DMS79 (cell line): ENCODE data around the gene RRAGD.

Experiments
- DNase-seq: peaks from one replicate; lab custom pipeline; 2025; lab: John Stamatoyannopoulos, UW

RRAGD gene, protein sequence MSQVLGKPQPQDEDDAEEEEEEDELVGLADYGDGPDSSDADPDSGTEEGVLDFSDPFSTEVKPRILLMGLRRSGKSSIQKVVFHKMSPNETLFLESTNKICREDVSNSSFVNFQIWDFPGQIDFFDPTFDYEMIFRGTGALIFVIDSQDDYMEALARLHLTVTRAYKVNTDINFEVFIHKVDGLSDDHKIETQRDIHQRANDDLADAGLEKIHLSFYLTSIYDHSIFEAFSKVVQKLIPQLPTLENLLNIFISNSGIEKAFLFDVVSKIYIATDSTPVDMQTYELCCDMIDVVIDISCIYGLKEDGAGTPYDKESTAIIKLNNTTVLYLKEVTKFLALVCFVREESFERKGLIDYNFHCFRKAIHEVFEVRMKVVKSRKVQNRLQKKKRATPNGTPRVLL

DNA sequence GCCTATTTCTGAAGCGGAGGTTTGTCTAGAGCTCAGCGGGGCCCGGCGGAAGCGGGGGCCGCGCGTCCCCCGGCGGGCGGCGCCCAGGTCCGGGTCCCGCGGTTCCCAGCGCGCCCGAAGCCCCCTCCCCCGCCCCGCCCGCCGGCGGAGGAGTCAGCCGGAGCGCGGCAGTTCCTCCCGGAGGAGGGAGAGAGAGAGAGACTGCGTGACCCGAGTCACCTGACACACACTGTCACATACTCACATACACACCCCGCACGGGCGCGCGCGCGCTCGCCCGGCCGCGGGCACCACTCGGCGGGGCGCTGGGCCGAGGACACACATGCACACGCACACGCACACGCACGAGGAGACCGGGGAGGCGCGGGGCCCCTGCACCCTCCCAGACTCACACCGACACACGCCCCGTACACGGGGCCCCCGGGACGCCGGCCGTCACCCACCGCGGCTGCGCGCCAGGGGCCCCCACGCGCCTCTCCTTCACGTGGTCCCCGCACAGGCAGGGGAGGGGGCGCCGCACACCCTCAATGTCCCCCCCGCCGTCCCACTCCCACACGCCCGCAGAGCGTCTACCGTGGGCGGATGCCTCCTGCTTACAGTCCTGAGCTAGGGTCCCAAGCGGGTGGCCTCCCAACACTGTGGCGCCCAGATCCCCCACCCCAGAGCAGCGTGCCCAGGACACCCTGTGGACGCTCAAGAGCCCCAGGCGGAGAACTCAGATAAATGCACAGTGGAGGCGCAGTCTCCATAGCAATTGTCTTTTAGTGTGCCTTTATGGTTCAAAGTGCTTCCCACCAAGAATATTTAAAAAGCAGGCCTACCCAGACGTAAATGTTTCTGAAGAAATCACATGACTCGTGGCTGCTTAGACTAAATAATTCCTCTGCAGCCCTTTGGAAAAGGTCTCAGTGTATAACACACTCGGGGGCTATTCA lies at the start of gene RRAGD:
Gene RRAGD, minus strand, starts transcription at position 203 of the 935 bp plus-strand sequence. CDS start 280 bp downstream, outside the sequence.
- peak; percentile 28 for DNase-seq

DNA sequence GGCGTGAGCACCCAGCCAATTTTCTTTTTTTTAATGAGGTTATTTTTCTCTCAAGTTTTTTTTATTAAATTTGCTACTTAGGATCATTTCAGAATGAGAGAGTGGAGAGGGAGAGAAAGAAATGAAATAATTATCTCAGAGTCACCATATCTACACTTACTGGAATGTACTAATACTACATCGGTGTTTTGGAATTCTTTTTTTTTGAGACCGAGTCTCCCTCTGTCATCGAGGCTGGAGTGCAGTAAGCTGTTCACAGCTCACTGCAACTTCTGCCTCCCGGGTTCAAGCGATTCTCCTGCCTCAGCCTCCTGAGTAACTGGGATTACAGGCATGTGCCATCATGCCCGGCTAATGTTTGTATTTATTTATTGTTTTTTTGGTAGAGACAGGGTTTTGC lies 48.6 kb upstream of the RRAGD start:
- DNase-seq: no peak

DNA sequence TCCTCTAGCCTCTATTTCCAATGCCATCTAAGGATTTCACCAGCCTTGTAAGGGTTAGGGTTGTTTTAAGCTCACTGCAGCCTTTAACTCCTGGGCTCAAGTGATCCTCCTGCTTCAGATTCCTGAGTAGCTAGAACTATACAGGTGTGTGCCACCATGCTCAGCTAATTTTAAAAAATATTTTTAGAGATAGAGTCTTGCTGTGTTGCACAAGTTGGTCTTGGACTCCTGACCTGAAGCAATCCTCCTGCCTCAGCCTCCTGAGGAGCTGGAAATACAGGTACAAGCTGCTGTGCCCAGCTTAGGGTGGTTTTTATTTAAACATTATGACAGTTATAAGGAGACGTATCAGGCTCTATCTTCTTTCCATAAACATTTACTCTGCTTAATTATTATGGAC lies 47.4 kb upstream of the RRAGD start:
- no peak for DNase-seq

DNA sequence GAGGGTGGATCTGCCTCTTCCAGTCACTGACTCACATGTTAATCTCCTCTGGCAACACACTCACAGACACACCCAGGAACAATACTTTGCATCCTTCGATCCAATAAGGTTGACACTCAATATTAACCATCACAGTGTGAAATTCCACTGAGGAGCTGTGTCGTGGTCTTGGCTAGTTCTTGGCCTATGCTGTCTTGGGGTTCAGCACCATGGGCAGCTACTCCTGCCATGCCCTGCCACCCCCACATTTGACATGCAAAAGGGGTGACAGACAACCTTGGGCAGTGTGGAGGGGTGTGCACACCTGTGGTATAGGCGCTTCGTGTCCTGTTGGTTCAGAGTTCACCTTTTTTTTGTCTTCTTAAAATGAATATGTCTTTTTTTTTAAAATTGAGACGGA lies 46.6 kb upstream of the RRAGD start:
- DNase-seq: no peak

DNA sequence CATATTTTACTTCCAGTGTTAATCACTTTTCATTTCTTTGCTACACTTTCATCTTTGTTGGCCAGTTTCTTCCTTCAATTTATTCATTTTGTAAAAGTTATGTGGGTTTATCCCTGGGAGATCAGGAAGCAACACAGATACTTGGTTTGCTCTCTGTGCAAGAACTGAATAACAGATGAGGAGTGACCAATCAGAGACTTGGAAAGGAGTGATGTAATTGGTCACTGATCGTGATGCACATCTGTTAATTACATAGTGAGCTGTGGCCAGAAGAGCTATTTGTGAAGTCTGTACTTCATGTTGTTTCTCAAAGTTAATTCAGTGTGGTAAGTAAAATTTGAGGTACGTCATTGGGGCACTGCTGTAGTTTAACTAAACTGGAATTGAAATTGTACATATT lies 42.2 kb upstream of the RRAGD start:
- no peak for DNase-seq

DNA sequence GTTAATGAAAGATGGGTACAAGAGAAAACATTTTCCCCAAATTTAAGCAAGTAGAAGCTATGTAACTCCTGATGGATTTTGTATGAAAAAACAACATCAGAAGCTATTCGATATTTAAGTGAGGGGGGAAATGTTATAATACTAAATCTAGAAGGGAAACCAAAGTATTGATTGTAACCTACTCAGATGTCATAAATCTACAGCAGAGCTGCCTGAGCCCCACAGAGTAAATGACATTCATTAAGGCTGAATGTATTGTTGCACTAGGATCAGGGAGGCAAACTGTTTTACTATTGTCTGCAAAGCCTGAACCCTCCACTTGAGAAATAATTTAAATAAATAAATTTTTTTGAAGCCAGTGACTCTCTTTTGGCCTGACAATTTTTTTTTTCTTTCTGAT lies 40.2 kb upstream of the RRAGD start:
- DNase-seq: no peak

DNA sequence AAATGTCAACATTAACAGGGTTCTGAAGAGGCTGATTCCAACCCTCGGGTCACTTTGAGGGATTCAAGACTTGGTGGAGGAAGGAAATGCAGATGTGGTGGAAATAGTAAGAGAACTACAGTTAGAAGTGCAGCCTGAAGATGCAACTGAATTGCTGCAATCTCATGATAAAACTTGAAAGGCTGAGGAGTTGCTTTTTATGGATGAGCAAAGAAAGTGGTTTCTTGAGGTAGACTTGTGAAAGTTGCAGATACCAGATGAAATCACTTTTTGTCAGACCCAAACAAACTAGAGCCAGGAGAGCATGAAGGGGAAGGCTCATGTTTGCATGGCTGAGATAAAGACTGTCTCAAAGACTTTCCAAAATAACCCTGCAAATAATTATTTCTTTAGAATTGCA lies 37.1 kb upstream of the RRAGD start:
- DNase-seq: no peak

DNA sequence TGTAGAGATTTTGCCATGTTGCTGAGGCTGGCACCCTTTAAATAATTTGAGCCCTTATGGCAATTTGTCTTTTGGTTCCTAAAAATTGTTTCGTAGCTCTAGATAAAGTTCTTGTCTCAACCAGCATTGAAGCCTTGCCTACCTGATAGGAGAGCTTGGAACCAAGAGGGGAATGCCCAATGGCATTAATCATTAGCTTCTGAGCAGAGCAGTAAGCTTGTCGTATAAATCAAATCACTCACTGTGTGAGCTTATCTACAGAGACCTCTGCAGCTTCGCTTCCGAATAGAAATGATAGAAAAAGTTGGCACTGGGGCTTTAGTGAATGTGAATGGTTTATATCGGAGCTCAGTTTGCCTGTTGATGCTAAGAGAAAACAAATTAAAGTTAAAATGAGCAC lies 31.6 kb upstream of the RRAGD start:
- no peak for DNase-seq

DNA sequence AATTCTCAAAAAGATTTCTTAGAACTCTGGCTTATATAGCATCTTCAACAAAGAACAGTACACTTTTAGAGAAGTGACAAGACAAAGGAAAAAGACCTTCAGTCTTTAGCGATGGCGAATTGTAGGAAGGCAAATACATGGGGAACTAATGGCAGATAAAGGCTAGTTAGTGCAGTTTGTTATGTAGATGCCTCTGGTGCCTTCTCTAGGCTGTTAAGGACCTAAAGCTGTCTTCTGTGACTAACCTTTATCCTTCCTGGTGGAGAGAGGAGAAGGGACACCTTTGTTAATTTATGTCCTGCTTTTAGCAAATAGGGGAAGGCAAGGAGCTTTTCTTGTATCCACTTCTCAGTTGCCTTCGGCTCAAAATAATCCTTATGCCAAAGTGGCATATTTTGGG lies 28.1 kb upstream of the RRAGD start:
- no peak for DNase-seq

DNA sequence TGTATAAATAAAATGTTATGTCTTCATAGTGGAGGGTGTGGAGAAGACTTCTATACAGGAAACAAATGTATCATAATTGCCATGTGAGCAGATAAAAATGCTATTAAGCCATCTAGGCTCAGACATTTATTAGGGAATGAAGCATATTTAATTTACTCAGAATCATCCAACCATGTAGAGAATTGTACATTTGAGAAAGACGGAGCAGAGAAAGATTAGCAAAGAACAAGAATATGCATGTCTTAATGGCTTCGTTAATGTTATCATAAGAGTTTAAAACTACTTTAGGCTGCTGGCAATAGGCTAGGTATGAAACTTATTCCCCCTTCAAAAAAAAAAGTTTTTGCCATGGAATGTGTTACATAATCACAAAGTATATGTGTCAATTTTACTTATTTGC lies 26.9 kb upstream of the RRAGD start:
- no peak for DNase-seq

DNA sequence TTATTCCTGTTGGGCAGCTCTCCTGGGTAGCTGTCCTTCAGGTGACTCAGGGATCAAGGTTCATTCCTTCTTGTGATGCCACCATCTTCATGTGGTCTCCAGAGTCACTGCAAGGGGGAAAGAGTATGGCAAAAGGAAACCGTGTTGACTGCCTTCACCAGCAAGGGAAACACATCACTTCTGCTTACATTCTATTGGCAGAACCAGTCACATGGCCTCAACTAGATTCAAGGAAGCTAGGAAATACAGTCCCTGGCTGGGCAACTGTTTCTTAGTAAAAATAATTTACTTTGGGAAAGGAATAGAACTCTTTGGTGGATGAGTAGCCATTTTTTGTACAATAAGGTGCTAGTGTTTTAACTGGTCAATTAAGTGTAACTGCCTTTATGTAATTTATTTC lies 26.2 kb upstream of the RRAGD start:
- no peak for DNase-seq

DNA sequence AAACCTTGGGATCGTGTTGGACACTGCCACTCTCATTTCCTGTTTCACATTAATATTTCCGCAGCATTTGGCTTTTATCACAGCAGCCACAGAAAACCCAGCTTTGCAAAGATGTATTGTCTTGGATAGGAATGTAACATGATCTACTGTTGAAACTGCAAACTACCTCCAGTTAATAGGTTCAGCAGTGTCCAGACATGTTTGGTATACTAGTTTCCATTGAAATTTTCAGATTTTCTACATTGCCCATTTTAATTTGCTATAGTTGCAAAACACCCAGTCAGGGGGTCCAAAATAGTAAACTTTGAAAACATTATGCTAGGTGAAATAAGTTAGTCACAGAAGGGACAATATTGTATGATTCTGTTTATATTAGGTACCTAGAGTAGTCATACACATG lies 24.2 kb upstream of the RRAGD start:
- DNase-seq: no peak

DNA sequence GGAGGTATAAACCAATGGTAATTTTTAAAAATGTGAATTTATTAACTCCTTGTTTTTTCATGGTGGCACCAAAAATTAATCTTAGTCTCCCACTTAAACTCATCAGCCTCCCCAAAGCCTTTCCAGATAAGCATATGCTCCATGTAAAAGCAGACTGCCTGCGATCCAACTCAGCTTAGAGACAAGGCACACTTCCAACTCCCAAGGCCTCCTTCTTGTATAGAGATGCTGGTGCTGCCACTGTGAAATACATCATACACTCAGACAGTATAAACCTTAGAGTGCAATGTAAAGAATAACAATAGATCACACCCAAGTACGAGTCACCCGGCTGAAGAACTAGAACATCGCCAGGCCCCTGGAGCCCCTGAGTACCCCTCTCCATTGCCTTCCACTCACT lies 22.9 kb upstream of the RRAGD start:
- DNase-seq: no peak

DNA sequence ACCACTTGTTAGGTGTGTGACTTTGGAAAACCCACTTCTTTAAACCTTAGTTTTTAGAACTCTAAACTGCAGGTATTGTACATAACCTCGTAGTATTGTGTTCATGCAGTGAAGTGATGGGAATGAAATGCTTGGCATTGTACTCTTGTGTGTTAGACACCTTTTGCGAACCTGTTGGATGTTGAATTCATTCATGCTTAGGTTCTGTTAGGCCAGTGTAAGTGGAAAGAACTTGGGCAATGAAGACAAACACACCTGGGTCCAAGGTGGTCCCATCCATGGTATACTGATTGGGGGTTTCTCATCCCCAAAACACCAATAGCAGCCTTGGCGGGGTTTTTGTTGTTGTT lies 22.1 kb upstream of the RRAGD start:
- no peak for DNase-seq

DNA sequence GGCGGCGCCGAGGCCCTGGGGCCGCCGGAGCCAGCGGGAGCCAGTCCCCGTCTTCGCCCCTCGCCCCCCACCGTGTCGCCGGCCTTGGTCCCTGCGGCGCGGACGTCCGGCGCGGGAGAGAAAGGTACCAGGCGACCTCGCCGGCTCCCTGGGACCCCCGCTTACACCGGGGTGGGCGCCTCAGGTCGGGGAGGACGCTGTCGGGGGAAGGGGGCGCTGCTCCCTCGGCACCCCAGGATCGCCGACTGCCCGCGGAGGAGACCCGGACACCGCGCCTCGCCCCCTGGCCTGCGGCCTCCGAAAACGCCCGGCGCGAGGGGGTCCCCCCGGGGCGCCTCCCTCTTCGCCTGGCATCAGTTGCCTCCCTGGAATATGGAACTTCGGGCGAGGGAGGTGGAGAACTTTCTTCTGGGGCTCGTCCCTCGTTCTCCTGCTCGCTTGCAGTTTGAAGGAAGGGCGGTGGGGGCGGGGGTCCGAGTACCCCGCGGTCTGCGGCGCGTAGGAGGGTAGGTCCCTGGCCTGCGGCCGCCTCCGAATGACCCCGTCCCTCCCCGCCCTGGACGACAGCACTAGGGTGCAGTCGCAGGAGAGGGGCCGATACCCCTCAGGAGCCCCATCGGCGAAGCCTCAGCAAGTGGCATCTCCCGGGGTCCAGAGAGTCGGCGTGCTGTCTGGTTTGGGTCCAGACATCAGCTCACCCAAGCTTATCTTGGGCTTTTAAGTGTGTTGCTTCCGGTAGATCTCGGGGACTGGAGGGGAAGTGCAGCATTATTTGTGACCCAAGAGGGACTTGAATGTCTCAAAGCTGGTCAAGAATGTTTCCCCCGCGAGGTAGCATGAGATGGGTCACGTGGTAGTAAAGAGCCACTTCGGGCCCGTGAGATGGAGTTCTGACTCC lies 21.4 kb upstream of the RRAGD start:
- DNase-seq: peak; percentile 72

DNA sequence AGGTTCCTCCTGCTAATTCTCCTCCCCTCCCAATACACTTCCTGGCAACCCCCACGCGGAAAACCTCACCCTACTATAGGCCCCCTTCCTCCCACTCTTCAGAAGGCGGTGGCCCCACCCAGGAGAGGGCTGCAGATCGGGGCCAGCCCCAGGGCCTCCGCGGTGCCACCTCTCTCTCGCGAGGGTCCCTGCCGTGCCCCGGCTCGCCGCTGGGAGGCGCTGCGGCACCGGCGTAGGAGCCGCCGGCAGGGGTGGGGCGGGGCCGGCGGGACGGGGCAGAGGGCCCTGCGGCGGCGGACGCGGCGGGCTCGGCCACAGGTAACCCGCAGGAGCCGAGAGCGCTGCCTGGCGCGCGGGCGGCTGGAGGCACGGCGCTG lies 20.8 kb upstream of the RRAGD start, which contains the start of gene ANKRD6:
Gene ANKRD6, plus strand, starts transcription at position 278 of the 377 bp plus-strand sequence. CDS start 133,825 bp downstream, outside the sequence.
- peak; percentile 52 for DNase-seq

DNA sequence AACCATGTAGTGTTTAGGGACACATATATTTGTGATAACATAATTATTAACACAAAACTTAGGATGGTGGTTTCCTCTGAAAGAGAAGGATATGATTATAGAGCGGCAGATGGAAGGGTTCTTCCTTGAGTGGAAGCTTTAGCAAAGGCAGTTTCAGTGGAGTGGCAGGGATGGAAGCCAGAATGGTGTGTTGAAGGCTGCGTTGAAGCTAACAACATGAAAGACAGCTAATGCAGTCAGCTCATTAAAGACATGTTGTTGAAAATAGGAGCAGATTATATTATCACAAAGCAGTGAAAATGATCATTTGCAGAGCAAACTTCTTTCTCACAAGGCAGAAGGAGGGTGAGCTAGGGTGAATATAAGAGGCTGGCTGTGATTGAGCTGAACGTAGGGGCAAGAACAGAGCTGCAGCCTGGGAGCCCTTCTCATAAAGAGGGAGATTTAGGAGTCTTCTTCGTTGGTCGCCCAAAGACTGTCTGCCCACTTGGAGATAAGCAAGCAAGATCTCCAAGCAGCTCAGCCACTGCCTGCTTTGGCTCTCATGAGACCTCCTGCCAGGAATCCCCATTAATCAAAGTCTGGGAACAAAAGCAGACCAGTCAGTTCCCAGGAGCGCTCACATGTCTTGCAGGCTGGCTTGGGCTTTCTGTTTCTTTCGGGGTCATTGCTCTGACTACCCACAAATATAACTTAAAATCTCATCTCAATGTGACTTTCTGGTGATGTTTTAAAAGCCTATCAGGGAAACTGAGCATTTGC lies 18.3 kb upstream of the RRAGD start:
- DNase-seq: peak; percentile 2

DNA sequence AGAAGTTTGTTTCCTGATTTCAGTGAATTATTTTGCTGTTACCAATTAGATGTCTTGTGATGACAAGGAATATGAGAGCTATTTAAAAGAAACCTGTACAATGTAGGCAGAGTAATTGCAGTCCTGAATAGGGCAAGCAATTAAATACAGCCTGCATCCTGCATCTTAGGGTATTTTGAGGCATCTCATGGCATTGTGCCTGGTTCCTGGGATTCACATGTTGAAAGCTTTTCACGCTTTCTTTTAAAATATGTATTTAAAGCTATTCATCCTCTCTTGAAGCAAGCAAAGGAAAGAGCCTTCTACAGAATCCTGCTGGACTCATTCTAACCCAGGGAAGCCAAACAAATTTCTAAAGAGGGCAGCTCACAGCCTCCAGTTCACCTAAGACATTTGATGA lies 4.7 kb upstream of the RRAGD start:
- DNase-seq: no peak

DNA sequence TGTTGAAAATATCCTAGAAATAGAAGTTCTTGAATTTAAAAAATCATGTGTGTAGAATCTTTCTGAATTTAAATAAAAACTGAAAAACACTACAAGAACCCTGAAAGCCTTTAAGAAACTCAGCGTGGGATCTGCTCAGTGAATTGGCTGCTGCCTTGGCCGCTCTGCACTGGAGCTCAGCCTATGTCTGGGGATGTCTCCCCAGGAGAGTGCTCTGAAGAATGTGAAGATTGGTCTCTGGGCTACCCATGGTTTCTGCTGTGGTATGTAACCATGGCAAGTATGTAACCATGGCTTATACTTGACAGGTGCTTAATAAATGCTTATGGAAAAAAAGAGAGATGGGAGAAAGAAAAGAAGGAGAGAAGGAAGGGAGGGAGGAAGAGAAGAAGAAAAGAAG lies 3.1 kb upstream of the RRAGD start:
- DNase-seq: no peak

DNA sequence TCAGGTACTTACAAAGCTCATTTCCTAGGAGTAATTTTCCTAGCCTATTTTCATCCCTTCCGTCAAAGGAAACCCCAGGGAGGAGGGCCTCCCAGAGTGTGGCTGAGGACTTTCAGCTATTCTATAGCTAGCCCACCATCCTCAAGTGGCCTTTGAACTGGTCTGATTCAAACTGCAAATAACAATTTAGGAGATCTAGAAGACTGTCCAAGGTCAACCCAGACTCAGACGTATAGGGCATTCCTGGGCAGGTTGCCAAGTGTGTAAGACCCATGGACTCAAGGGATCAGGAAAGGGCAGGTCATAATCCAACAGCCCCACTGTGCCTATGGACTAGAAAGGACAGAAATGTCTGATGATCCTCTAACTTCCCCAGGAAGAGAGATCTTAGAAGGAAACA lies 2.1 kb upstream of the RRAGD start:
- no peak for DNase-seq

DNA sequence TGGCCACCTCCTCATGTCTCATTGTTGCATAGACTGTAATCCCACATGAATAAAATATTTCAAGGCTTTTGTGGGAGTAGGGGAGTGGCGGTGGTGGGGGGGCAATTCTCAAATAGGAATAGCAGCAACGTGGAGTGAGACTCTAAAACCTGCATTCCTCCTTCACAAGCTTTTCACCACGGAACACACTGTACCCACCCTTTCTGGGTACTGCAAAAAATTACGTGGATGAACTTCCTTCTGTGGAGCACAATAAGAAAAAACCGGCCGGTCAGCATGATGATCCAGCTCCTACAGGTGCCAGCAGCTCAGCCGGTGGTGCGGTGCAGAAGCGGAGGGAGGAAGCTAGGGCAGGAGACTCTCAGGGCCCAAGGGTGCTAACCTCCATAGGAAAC lies 930 bp upstream of the RRAGD start:
- no peak for DNase-seq
